Trophoblast cell (in vitro differentiated cells and primary cell): ENCODE measurements around the gene RCHY1.
"Not testable (repeated sequence)": the region's sequence is repeated elsewhere in the genome, so short reads cannot be mapped to it uniquely, and the experiment has no call there.

Source experiments
- DNase-seq, 2 donors: peaks; one replicate each; pipeline ENCODE4 v3.0.0-alpha.2; 2016
- H2AFZ ChIP-seq: 2 replicates; pipeline ENCODE4 v1.6.1; 2013; ENCODE audit warnings: low read length, moderate library complexity, mild to moderate bottlenecking; ENCODE audit not compliant: insufficient read depth, poor library complexity
- H2AK5ac ChIP-seq: 2 replicates; pipeline ENCODE4 v1.6.1; 2013; ENCODE audit warnings: mild to moderate bottlenecking, low read length
- H2BK120ac ChIP-seq: 2 replicates; pipeline ENCODE4 v1.6.1; 2013; ENCODE audit warnings: low read length, mild to moderate bottlenecking, moderate library complexity; ENCODE audit not compliant: insufficient read depth, poor library complexity
- H2BK12ac ChIP-seq: 2 replicates; pipeline ENCODE4 v1.6.1; 2013; ENCODE audit warnings: mild to moderate bottlenecking, low read length, moderate library complexity
- H2BK5ac ChIP-seq: 2 replicates; pipeline ENCODE4 v1.6.1; 2013; ENCODE audit warnings: low read length, low read depth, moderate library complexity, mild to moderate bottlenecking; ENCODE audit not compliant: poor library complexity
- H3K14ac ChIP-seq: 2 replicates; pipeline ENCODE4 v1.6.1; 2013; ENCODE audit warnings: mild to moderate bottlenecking, low read length
- H3K18ac ChIP-seq: 2 replicates; pipeline ENCODE4 v1.6.1; 2013; ENCODE audit warnings: mild to moderate bottlenecking, low read length
- H3K23ac ChIP-seq: 2 replicates; pipeline ENCODE4 v1.6.1; 2013; ENCODE audit warnings: low read length
- H3K27ac ChIP-seq: 2 replicates; pipeline ENCODE4 v1.5.1; 2013; ENCODE audit warnings: low read depth, mild to moderate bottlenecking, inconsistent platforms, low read length, moderate library complexity
- H3K27me3 ChIP-seq: 2 replicates; pipeline ENCODE4 v1.6.1; 2013; ENCODE audit warnings: inconsistent platforms, mild to moderate bottlenecking, low read length, moderate library complexity; ENCODE audit not compliant: insufficient read depth
- H3K36me3 ChIP-seq, 2 experiments: 1 replicate in 1 of 2; 2 replicates in 1 of 2; pipeline ENCODE4 v1.6.1; 2013; ENCODE audit warnings: low read length in 2 of 2, mild to moderate bottlenecking in 2 of 2, moderate library complexity in 1 of 2; ENCODE audit not compliant: insufficient read depth in 2 of 2, control insufficient read depth in 1 of 2
- H3K4ac ChIP-seq: 2 replicates; pipeline ENCODE4 v1.6.1; 2013; ENCODE audit warnings: low read depth, mild to moderate bottlenecking, low read length, moderate library complexity
- H3K4me1 ChIP-seq, 2 experiments: 1 replicate in 1 of 2; 2 replicates in 1 of 2; pipeline ENCODE4 v1.6.1; 2013; ENCODE audit warnings: low read length in 2 of 2, mild to moderate bottlenecking in 2 of 2, moderate library complexity in 1 of 2; ENCODE audit not compliant: insufficient read depth in 2 of 2, control insufficient read depth in 1 of 2
- H3K4me2 ChIP-seq: 2 replicates; pipeline ENCODE4 v1.6.1; 2013; ENCODE audit warnings: inconsistent platforms, mild to moderate bottlenecking, low read length, moderate library complexity
- H3K4me3 ChIP-seq: 2 replicates; pipeline ENCODE4 v1.5.1; 2013; ENCODE audit warnings: mild to moderate bottlenecking, low read depth, low read length, inconsistent platforms
- H3K79me1 ChIP-seq: one replicate; pipeline ENCODE4 v1.6.1; 2013; ENCODE audit warnings: low read length
- H3K79me2 ChIP-seq: 2 replicates; pipeline ENCODE4 v1.6.1; 2013; ENCODE audit warnings: low read length, mild to moderate bottlenecking; ENCODE audit not compliant: control insufficient read depth, insufficient read depth, poor library complexity
- H3K9ac ChIP-seq: 2 replicates; pipeline ENCODE4 v1.6.1; 2013; ENCODE audit warnings: mild to moderate bottlenecking, low read length
- H3K9me3 ChIP-seq: 2 replicates; pipeline ENCODE4 v1.6.1; 2013; ENCODE audit warnings: low read depth, mild to moderate bottlenecking, control low read depth, inconsistent platforms, low read length; ENCODE audit not compliant: insufficient read depth
- H4K12ac ChIP-seq: 2 replicates; pipeline ENCODE4 v1.6.1; 2013; ENCODE audit warnings: low read depth, mild to moderate bottlenecking, low read length, moderate library complexity
- H4K8ac ChIP-seq: 2 replicates; pipeline ENCODE4 v1.6.1; 2013; ENCODE audit warnings: low read depth, mild to moderate bottlenecking, low read length, moderate library complexity
- H4K91ac ChIP-seq: one replicate; pipeline ENCODE4 v1.6.1; 2013; ENCODE audit warnings: low read depth, mild to moderate bottlenecking, low read length, moderate library complexity
- WGBS: extraction: QIAGEN DNeasy Blood & Tissue Kit; methylation state at CpG from one replicate; pipeline ENCODE4 v1.1.7; 2013; ENCODE audit warnings: missing lambda C conversion rate; ENCODE audit not compliant: insufficient read length, insufficient coverage; ENCODE audit errors: extremely low coverage; 5-methylcytosine and 5-hydroxymethylcytosine counted together

Gene RCHY1

GRCh38 chr4:75509592-75509991, 4.6 kb downstream of the RCHY1 start:
- not testable (repeated sequence) for H2BK5ac ChIP-seq, H3K4ac ChIP-seq, DNase-seq, H3K4me1 ChIP-seq, H4K12ac ChIP-seq, H3K14ac ChIP-seq, H3K18ac ChIP-seq, H3K27me3 ChIP-seq, H3K79me2 ChIP-seq, H4K8ac ChIP-seq, H4K91ac ChIP-seq, H2AK5ac ChIP-seq, H3K9ac ChIP-seq, H3K79me1 ChIP-seq, H3K4me2 ChIP-seq, H2BK120ac ChIP-seq, H2AFZ ChIP-seq, H3K4me3 ChIP-seq, H2BK12ac ChIP-seq, H3K23ac ChIP-seq, H3K27ac ChIP-seq, H3K9me3 ChIP-seq, H3K36me3 ChIP-seq
- WGBS = no CpG with 5 or more reads among the region's 4 CpGs

- no peak overlapping the region for H3K4ac ChIP-seq
- no CpG with 5 or more reads among the region's 2 CpGs for WGBS
- no peak overlapping the region for H2AK5ac ChIP-seq
- no peak overlapping the region for H2AFZ ChIP-seq
- H4K91ac ChIP-seq = no peak overlapping the region
- H3K18ac ChIP-seq = no peak overlapping the region
- H4K8ac ChIP-seq = no peak overlapping the region
- H3K9me3 ChIP-seq = no peaks in the 10 kb centered on the region
- no peak overlapping the region for H2BK12ac ChIP-seq
- H4K12ac ChIP-seq = no peak overlapping the region
- H2BK5ac ChIP-seq = no peak overlapping the region
- H3K79me1 ChIP-seq = no peaks in the 10 kb centered on the region
- no peak overlapping the region for H3K9ac ChIP-seq
- no peak overlapping the region for H3K4me2 ChIP-seq
- no peak overlapping the region for H3K23ac ChIP-seq
- H3K4me1 ChIP-seq = no peaks in the 10 kb centered on the region
- no peak overlapping the region for H2BK120ac ChIP-seq
- no peak overlapping the region for H3K27ac ChIP-seq
- H3K79me2 ChIP-seq = no peaks in the 10 kb centered on the region
- no peaks in the 10 kb centered on the region for H3K27me3 ChIP-seq
- no peak overlapping the region for H3K4me3 ChIP-seq
- DNase-seq = no peak
- no peak overlapping the region for H3K14ac ChIP-seq
- H3K36me3 ChIP-seq = peaks cover 1 to 2% of the 10 kb centered on the region in 2 experiments
These were observed 8.6 kb downstream of the RCHY1 start for GRCh38 chr4:75505630-75506029.

GRCh38 chr4:75502671-75503070, 11.5 kb downstream of the RCHY1 start:
- H3K23ac ChIP-seq = no peak overlapping the region
- H3K4ac ChIP-seq = no peak overlapping the region
- no peak overlapping the region for H3K27ac ChIP-seq
- H3K79me1 ChIP-seq = no peaks in the 10 kb centered on the region
- peaks cover 1 to 5% of the 10 kb centered on the region in 2 experiments for H3K36me3 ChIP-seq
- no peak overlapping the region for H2AK5ac ChIP-seq
- H3K27me3 ChIP-seq = no peaks in the 10 kb centered on the region
- H2BK120ac ChIP-seq = no peak overlapping the region
- H3K18ac ChIP-seq = no peak overlapping the region
- no peak overlapping the region for H4K91ac ChIP-seq
- no peak overlapping the region for H4K12ac ChIP-seq
- H3K79me2 ChIP-seq = no peaks in the 10 kb centered on the region
- H3K9me3 ChIP-seq = peaks cover 2% of the 10 kb centered on the region
- no peak overlapping the region for H2BK5ac ChIP-seq
- H2AFZ ChIP-seq = no peak overlapping the region
- H3K14ac ChIP-seq = no peak overlapping the region
- H3K4me3 ChIP-seq = no peak overlapping the region
- no peaks in the 10 kb centered on the region for H3K4me1 ChIP-seq
- no peak overlapping the region for H4K8ac ChIP-seq
- no peak for DNase-seq
- H2BK12ac ChIP-seq = no peak overlapping the region
- WGBS = no CpG with 5 or more reads among the region's 2 CpGs
- H3K9ac ChIP-seq = no peak overlapping the region
- no peak overlapping the region for H3K4me2 ChIP-seq

GRCh38 chr4:75499900-75500299, 14.3 kb downstream of the RCHY1 start:
- Histone ChIP-seq H3K9ac (no peak overlapping the region), H3K4me3 (no peak overlapping the region), H3K79me2 (no peaks in the 10 kb centered on the region), H4K12ac (no peak overlapping the region), H3K23ac (no peak overlapping the region), H4K8ac (no peak overlapping the region), H3K18ac (no peak overlapping the region), H3K14ac (no peak overlapping the region), H2BK120ac (no peak overlapping the region), H2AFZ (no peak overlapping the region), H3K4me2 (no peak overlapping the region), H3K79me1 (no peaks in the 10 kb centered on the region), H3K36me3 (peaks cover 1 to 3% of the 10 kb centered on the region in 2 experiments), H2AK5ac (no peak overlapping the region), H3K27ac (no peak overlapping the region), H3K4ac (no peak overlapping the region), H3K4me1 (no peaks in the 10 kb centered on the region), H2BK5ac (no peak overlapping the region), H4K91ac (no peak overlapping the region), H3K9me3 (peaks cover 2% of the 10 kb centered on the region), H2BK12ac (no peak overlapping the region), H3K27me3 (no peaks in the 10 kb centered on the region)
- WGBS = no CpG with 5 or more reads among the region's 2 CpGs
- DNase-seq = no peak
